Mesodermal cell (in vitro differentiated cells): Measurements from ENCODE around the gene TMEFF2.

Source experiments
- H3K27ac ChIP-seq: 2 replicates; pipeline ENCODE4 v1.7.0; 2013; ENCODE audit warnings: mild to moderate bottlenecking, low read depth, low read length, moderate library complexity; ENCODE audit not compliant: severe bottlenecking
- H3K36me3 ChIP-seq: 2 replicates; pipeline ENCODE4 v1.7.1; 2013; ENCODE audit warnings: mild to moderate bottlenecking, low read length, moderate library complexity; ENCODE audit not compliant: control insufficient read depth, insufficient read depth
- H3K4me1 ChIP-seq: one replicate; pipeline ENCODE4 v1.7.1; 2013; ENCODE audit warnings: mild to moderate bottlenecking, low read length; ENCODE audit not compliant: insufficient read depth, control insufficient read depth, poor library complexity, severe bottlenecking
- H3K4me3 ChIP-seq: 2 replicates; pipeline ENCODE4 v1.7.0; 2013; ENCODE audit warnings: low read length, control low read depth, mild to moderate bottlenecking; ENCODE audit not compliant: insufficient read depth, poor library complexity, severe bottlenecking; ENCODE audit errors: extremely low read depth
- H3K9me3 ChIP-seq: 2 replicates; pipeline ENCODE4 v1.7.1; 2013; ENCODE audit warnings: mild to moderate bottlenecking, low read length, moderate library complexity; ENCODE audit not compliant: control insufficient read depth
- WGBS, 2 experiments: methylation state at CpG; one replicate each; pipeline ENCODE4 v1.1.5; 2013; ENCODE audit warnings: missing lambda C conversion rate in 2 of 2; ENCODE audit not compliant: insufficient coverage in 2 of 2; 5-methylcytosine and 5-hydroxymethylcytosine counted together

Gene TMEFF2

DNA sequence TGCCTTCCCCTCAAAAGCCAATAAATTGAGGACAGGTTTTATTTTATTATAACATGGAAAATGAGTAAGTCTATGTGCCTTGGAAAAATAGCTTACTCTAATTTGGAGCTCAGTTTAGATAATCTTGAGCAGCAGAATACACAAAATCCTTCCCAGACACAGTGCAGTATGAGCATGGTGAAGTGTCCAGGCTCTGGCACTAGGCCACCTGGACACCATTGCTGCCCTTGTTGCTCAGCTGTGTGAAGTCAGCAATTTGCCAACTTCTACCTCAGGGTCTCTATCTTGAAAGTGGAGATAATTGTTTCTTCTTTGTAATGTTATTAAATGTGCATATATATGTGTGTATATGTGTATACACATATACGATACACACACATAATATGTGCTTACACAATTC lies 242.9 kb downstream of the TMEFF2 start:
- WGBS, 2 experiments: no CpG with 5 or more reads among the region's 1 CpG

DNA sequence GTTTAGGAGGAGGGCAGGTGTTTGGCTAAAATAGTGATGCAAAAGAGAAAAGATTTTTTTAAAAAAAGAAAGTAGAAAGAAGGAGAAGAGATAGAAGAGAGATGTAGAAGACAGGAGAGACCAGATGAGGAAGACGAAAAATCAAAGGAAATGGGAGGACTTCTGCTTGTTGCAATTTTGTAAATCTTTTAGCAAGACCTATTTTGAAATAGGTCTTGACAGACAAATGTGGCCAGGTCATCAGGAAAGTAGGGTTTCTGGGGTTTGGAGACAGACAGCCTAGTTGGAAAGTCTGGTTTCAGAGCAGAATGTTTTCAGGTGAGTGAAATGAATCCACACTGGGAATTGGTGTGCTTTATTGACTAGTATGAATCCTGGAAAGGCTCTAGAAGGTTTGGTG lies 243.4 kb downstream of the TMEFF2 start:
- no peaks in the 10 kb centered on the region for H3K4me1 ChIP-seq
- WGBS, 2 experiments: 67 to 100% methylated on average over 1 of the region's 1 CpG
- no peak overlapping the region for H3K4me3 ChIP-seq
- no peak overlapping the region for H3K27ac ChIP-seq
- H3K36me3 ChIP-seq: no peaks in the 10 kb centered on the region
- H3K9me3 ChIP-seq: no peaks in the 10 kb centered on the region

More for the DNA sequence above, 242.9 kb downstream of the TMEFF2 start:
- Histone ChIP-seq H3K36me3 (no peaks in the 10 kb centered on the region), H3K4me3 (no peak overlapping the region), H3K9me3 (no peaks in the 10 kb centered on the region), H3K27ac (no peak overlapping the region), H3K4me1 (no peaks in the 10 kb centered on the region)

DNA sequence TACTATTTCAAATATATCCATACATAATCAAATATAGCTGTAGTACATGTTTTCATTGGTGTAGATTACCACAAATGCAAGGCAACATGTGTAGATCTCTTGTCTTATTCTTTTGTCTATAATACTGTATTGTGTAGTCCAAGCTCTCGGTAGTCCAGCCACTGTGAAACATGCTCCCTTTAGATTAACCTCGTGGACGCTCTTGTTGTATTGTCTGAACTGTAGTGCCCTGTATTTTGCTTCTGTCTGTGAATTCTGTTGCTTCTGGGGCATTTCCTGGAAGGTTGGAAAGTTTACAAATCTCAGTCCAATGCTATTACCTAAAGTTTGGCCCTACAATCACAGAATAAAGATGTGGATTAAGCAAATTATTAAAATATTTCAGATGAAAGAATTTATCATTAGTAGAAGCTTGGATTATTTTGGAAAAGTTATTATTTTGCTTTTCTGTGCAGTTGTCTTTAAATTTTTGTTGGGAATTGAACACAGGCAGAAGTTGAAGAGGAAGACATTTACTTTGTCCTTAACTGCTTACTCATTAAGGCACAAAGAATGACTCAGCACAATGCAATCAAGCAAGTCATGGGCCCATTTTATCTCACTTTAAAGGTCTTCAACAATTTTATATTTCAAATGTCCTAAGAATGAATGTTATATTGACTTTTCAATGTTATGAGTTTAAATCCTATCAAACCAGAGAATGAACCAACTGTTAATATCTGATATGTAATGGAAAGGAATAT lies 244.4 kb downstream of the TMEFF2 start:
- Histone ChIP-seq H3K4me1 (no peaks in the 10 kb centered on the region), H3K4me3 (no peak overlapping the region), H3K36me3 (no peaks in the 10 kb centered on the region), H3K27ac (peak overlapping the region; percentile 12), H3K9me3 (no peaks in the 10 kb centered on the region)
- WGBS, 2 experiments: 100% methylated on average over 1 of the region's 3 CpGs

DNA sequence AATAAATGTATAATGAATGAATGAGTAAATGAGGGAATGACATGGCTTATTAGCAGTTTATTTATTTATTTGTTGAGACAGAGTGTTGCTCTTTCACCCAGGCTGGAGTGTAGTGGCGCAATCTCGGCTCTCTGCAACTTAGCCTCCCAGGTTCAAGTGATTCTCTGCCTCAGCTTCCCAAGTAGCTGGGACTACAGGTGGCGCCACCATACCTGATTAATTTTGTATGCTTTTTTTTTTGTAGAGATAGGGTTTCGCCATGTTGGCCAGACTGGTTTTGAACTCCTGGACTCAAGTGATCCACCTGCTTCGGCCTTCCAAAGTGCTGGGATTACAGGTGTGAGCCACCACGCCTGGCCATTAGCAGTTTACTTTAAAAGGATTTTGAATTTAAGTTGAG lies 247.5 kb downstream of the TMEFF2 start:
- Histone ChIP-seq H3K27ac (no peak overlapping the region), H3K9me3 (no peaks in the 10 kb centered on the region), H3K36me3 (no peaks in the 10 kb centered on the region), H3K4me1 (peaks cover 6% of the 10 kb centered on the region), H3K4me3 (no peak overlapping the region)
- WGBS, 2 experiments: 94 to 100% methylated on average over 5 to 6 of the region's 6 CpGs

DNA sequence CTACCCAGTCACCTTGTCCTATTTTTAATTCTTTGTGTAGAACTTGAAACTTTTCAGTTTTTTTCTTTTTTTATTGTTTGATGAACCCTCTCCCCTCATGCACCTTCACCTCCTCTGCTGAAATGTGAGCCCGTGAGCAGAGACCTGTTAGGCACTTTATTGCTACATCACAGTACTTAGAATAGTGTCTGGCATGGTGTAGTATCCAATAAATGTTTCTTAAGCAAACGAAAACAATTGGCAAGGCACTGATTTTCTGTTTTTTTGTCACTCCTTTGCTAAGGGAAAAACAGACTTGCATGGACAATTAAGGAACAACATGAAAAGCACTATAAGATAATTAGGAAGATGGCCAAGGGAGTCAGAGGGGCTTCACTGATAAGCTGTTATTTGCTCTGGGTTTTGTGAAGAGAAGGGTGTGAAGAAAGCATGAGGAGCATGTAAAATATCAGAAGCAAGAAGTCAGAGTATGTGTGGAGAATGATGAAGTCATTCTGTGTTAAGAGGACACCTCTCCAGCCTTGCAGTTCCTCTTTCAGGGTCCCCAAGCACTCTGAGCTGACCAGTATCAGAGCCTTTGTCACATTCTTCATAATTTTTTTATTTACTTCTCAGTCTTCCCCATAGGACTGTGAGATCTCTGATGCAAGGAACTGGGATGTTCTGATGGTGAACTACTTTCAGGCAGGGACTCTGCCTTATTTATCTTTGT lies 248.1 kb downstream of the TMEFF2 start:
- Histone ChIP-seq H3K27ac (no peak overlapping the region), H3K9me3 (no peaks in the 10 kb centered on the region), H3K4me3 (no peak overlapping the region), H3K36me3 (no peaks in the 10 kb centered on the region), H3K4me1 (peaks cover 12% of the 10 kb centered on the region)
- 67% methylated on average over 1 of the region's 2 CpGs; no CpG with 5 or more reads in 1 of the 2 experiments for WGBS, 2 experiments

DNA sequence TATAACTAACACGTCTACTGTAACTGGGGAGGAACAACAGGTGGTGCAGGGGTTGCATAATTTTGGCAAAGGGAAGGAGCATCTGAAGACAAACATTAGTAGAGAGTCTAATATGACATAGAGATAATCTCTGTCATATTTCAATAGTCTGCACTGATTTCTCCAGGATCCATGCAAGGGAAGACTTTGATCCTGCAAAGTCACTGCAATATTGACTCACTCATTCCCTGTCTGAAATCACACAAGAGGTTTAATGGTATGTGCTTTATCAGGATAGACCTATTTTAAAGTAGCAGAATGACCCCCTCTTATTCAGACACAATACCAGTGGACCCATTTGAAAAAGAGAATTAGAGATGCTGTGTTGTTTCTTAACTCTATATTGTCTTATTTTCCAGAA lies 249.1 kb downstream of the TMEFF2 start:
- H3K27ac ChIP-seq: no peak overlapping the region
- peaks cover 17% of the 10 kb centered on the region for H3K4me1 ChIP-seq
- H3K36me3 ChIP-seq: no peaks in the 10 kb centered on the region
- WGBS, 2 experiments: no CpG with 5 or more reads among the region's 1 CpG
- H3K4me3 ChIP-seq: no peak overlapping the region
- H3K9me3 ChIP-seq: no peaks in the 10 kb centered on the region

DNA sequence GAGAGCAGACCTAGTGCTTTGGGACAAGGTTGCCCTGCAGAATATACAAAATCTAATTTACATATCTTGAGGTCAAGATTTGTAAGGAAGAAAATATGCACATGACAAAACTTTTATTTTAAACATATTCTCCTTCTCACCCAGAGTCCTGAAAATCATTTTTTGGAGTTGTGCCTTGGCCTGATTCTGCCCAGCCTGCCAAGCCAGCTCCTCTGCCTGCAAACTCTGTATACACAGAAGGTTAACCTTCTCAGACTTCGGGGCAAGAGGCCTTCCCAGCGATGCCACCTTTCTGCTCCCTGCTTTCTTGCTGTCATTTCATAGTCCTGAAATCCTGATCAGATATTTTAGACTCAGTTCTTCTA lies 252.0 kb downstream of the TMEFF2 start:
- H3K36me3 ChIP-seq: no peaks in the 10 kb centered on the region
- no CpG with 5 or more reads among the region's 2 CpGs for WGBS, 2 experiments
- peaks cover 17% of the 10 kb centered on the region for H3K4me1 ChIP-seq
- H3K27ac ChIP-seq: no peak overlapping the region
- no peaks in the 10 kb centered on the region for H3K9me3 ChIP-seq
- no peak overlapping the region for H3K4me3 ChIP-seq

DNA sequence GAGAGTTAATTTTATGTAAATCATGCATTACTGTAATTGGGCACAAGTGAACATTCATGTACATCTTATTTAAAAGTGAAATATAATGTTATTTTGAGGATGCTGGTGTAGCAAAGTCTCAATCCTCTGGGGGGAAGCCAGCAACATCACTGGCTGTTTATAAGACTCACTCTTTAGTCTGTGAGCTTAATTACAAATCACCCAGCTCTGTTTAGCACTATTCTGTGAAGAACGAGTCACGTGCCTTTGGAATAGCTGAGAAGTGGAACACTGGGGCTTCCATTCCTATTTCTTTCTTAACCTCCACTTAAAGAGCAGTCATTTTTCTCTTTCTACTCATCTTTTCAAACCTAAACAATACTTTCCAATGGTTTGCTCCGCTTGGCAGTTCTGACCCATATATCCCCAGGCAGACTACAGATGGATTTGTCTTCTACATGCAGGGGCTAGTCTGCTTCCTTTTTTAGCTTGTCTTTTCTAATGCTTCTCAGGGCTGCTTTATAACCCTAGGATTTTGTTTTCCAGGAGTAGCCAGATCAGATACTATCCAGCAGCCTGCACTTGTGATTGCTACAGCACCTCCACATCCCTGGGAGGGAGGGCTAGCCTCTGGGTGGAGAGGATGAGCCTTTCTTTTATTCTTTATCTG lies 252.5 kb downstream of the TMEFF2 start:
- Histone ChIP-seq H3K9me3 (no peaks in the 10 kb centered on the region), H3K27ac (peak overlapping the region; percentile 43), H3K36me3 (no peaks in the 10 kb centered on the region), H3K4me3 (no peak overlapping the region), H3K4me1 (peaks cover 17% of the 10 kb centered on the region)
- 63 to 65% methylated on average over 3 of the region's 3 CpGs for WGBS, 2 experiments

DNA sequence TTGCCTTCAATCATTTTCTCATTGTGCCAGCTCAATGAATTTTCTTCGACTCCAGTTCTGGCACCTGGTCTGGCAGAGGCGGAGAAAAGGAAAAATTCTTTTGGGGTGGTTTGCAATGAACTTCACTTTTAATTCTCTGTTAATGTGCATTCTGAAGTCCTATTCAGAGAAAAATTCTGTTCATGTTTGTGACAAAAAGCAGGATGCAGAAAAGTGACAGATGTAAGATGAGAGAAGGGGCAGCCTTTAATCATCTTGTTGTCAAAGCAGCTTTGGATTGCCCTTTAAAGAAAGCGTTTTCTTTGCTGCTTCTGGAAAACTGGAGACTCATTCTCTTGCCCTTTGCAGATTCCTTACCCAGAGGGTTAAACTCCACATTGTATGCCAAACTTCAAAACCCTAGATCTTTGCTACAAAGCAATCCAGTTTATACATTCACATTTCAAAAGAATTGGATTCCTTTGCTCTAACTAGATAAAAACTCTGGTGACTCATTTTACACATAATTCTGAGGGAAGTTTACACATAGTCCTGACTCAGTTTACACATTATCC lies 253.3 kb downstream of the TMEFF2 start:
- Histone ChIP-seq H3K36me3 (no peaks in the 10 kb centered on the region), H3K9me3 (no peaks in the 10 kb centered on the region), H3K27ac (no peak overlapping the region), H3K4me3 (no peak overlapping the region), H3K4me1 (peaks cover 17% of the 10 kb centered on the region)
- 86 to 88% methylated on average over 1 of the region's 3 CpGs for WGBS, 2 experiments

DNA sequence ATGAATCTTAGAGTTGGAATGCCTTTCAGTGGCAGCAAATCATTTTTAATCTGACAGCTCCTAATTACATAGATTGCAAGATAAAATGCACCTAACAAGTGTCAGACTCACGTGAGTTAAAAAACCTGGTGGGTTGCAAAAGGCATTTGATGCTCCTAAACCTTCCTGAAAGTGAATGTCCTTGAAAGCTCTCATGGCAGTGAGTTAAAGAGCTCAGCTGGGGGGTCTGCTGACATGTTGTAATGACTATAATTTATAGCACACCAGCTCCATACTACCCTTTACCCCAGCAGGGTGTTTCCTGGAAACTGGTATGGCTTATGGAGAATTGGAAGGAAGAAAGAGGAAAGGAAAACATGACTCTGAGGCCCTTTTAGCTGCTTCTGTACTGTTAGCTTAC lies 256.0 kb downstream of the TMEFF2 start:
- Histone ChIP-seq H3K4me1 (peaks cover 17% of the 10 kb centered on the region), H3K4me3 (no peak overlapping the region), H3K36me3 (no peaks in the 10 kb centered on the region), H3K9me3 (no peaks in the 10 kb centered on the region), H3K27ac (no peak overlapping the region)
- WGBS, 2 experiments: 71% methylated on average over 1 of the region's 1 CpG
